Tibial nerve (tissue), 4 donors: ENCODE results near the gene TMEM91.

Experiments used
- CTCF ChIP-seq, 5 experiments: fragments of 200-600 bp in 3 of 5; fragments of 450-650 bp in 2 of 5; sonication (generic) in 3 of 5; IDR thresholded peaks; one replicate each; pipeline ENCODE4 v1.5.1; 2016 to 2019; ENCODE audit warnings: antibody characterized with exemption in 5 of 5, mild to moderate bottlenecking in 3 of 5, moderate library complexity in 2 of 5
- EP300 ChIP-seq, 2 donors: sonication (generic); formaldehyde crosslinking; IDR thresholded peaks; one replicate each; pipeline ENCODE4 v1.6.1; 2017; ENCODE audit warnings: antibody characterized with exemption in 2 of 2, mild to moderate bottlenecking in 1 of 2
- POLR2A ChIP-seq, 2 donors: fragments of 450-650 bp; IDR thresholded peaks; one replicate each; pipeline ENCODE4 v1.6.1; 2017; ENCODE audit warnings: antibody characterized with exemption in 2 of 2, mild to moderate bottlenecking in 2 of 2, moderate library complexity in 2 of 2

DNA sequence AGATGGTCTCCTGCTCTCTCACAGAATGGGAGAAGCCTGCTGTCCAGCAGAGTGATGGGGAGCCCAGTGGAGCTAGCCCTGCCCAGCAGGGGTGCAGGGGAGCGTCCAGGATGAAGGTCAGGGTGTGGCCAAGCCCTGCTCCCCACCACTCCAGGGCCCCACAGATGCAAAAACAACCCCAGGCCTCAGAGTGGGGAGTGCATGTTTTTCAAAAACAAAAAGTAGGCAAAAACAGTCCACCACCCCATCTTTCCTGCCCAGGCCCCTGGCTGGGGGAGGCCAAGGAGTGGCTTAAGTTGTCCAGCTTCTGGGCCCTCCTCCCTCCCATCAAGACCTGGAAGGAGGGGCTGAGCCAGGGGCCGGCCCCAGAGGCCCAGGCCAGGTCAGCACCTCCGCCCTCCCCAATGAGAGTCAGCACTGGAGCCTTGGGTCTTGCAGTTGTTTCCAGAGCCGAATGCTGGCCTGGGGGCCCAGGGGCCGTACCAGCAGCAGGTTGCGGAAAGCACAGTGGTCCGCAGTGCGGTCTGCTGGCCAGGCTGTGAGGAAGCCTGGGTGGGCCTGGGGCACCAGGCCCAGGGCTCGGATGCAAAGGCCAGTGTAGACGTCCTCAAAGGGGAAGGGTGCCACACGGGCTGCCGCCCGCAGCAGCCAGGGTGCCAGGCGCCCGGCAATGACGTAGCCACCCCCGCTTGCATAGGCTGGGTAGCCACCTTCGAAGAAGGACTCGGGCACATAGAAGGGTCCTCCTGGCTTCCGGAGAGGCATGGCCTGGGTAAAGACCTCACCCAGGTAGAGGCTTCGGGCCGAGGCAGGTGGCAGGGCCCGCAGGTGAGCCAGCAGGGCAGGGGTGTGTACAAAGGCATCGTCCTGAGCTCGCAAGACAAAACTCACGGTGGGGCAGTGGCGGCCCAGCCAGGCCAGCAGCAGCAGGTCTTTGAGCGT lies 49.1 kb downstream of the TMEM91 start:
- TF ChIP-seq CTCF (IDR thresholded peaks at IDR 0.05) (no peak), POLR2A (IDR thresholded peaks at IDR 0.05) (no peak), EP300 (IDR thresholded peaks at IDR 0.05) (no peak)
